ENCODE data around the gene MCTP1. TPM values are rescaled to one million over a fixed set of nuclear protein-coding genes. Genes with fewer than 3 reads are reported as not detected.

The MCTP1 gene
- total RNA-seq, result 100 to 1,000 TPM in 1 of 4 donors, 10 to 100 TPM in 3; 27.2 to 238 (median 54.5) TPM

GRCh38 chr5:95284572-95285408 is at the start of gene MCTP1:
TSS of gene MCTP1 (minus strand) at chr5:95285094.
- peak; percentile 15 for ATAC-seq (ENCODE audit: low FRiP score)
- TF ChIP-seq CTCF (IDR thresholded peaks at IDR 0.05), result no peak
- no peak for DNase-seq (ENCODE audit: low spot score)

GRCh38 chr5:95332158-95332557 is 47.3 kb upstream of the MCTP1 start:
- no peak for TF ChIP-seq CTCF (IDR thresholded peaks at IDR 0.05)
- ATAC-seq (ENCODE audit: low FRiP score) (no peak), DNase-seq (ENCODE audit: low spot score) (no peak)

GRCh38 chr5:95331358-95331757 is 46.5 kb upstream of the MCTP1 start:
- DNase-seq (ENCODE audit: low spot score), result no peak
- ATAC-seq (ENCODE audit: low FRiP score), result no peak

GRCh38 chr5:95327211-95327610 is 42.3 kb upstream of the MCTP1 start:
- no peak for ATAC-seq (ENCODE audit: low FRiP score)
- TF ChIP-seq CTCF (IDR thresholded peaks at IDR 0.05), result no peak

More at GRCh38 chr5:95331358-95331757, 46.5 kb upstream of the MCTP1 start:
- TF ChIP-seq CTCF (IDR thresholded peaks at IDR 0.05), result no peak

GRCh38 chr5:95317687-95318086 is 32.8 kb upstream of the MCTP1 start:
- ATAC-seq (ENCODE audit: low FRiP score) (no peak), DNase-seq (ENCODE audit: low spot score) (no peak)
- no peak for TF ChIP-seq CTCF (IDR thresholded peaks at IDR 0.05)

More at GRCh38 chr5:95327211-95327610, 42.3 kb upstream of the MCTP1 start:
- no peak for DNase-seq (ENCODE audit: low spot score)

- no peak for ATAC-seq (ENCODE audit: low FRiP score)
- no peak for DNase-seq (ENCODE audit: low spot score)
- TF ChIP-seq CTCF (IDR thresholded peaks at IDR 0.05), result no peak
Measured at GRCh38 chr5:95317085-95317484, 32.2 kb upstream of the MCTP1 start.

- TF ChIP-seq CTCF (IDR thresholded peaks at IDR 0.05), result no peak
- DNase-seq (ENCODE audit: low spot score), result no peak
- ATAC-seq (ENCODE audit: low FRiP score), result no peak
Measured at GRCh38 chr5:95304711-95305110, 19.8 kb upstream of the MCTP1 start.

All from omental fat pad (tissue), 4 donors.